Measurements from ENCODE around the gene CD33.

CD33 gene

GRCh38 chr19:51258165-51259160 lies 33.6 kb downstream of the CD33 start:
- no peak for DNase-seq

GRCh38 chr19:51259348-51260245 lies 34.7 kb downstream of the CD33 start:
- DNase-seq: peak in 5 of 56 donors; percentile 0 to 13 (median 5)

GRCh38 chr19:51263808-51264207 lies 38.9 kb downstream of the CD33 start:
- DNase-seq: no peak

- DNase-seq: peak in 2 of 56 donors; percentile 4 to 6
Measured at GRCh38 chr19:51271067-51271466, 46.2 kb downstream of the CD33 start.

- DNase-seq: no peak
Measured at GRCh38 chr19:51272183-51272810, 47.4 kb downstream of the CD33 start.

- no peak for DNase-seq
Measured at GRCh38 chr19:51274049-51274770, 49.3 kb downstream of the CD33 start.

- no peak for DNase-seq
Measured at GRCh38 chr19:51277112-51277511, 52.2 kb downstream of the CD33 start.

GRCh38 chr19:51282335-51282734 lies 57.5 kb downstream of the CD33 start:
- no peak for DNase-seq

GRCh38 chr19:51285682-51286081 lies 60.8 kb downstream of the CD33 start:
- DNase-seq: no peak

All from nucleus accumbens (tissue), 56 donors.